Testis (tissue), 2 donors: ENCODE data around the gene SH2B3.
"Not testable (repeated sequence)": the region's sequence is repeated elsewhere in the genome, so short reads cannot be mapped to it uniquely, and the experiment has no call there.

Experiments
- POLR2A ChIP-seq: fragments of 450-650 bp; IDR thresholded peaks from one replicate; pipeline ENCODE4 v1.6.1; 2017; ENCODE audit warnings: antibody characterized with exemption, mild to moderate bottlenecking, moderate library complexity
- TF ChIP-seq, protein P1 (sequence below), 3 experiments: fragments of 450-650 bp in 2 of 3; fragments of 200-600 bp in 1 of 3; sonication (generic) in 1 of 3; IDR thresholded peaks; one replicate each; pipeline ENCODE4 v1.5.1; 2016 to 2019; ENCODE audit warnings: antibody characterized with exemption in 3 of 3, mild to moderate bottlenecking in 2 of 3, moderate library complexity in 1 of 3

DNA sequence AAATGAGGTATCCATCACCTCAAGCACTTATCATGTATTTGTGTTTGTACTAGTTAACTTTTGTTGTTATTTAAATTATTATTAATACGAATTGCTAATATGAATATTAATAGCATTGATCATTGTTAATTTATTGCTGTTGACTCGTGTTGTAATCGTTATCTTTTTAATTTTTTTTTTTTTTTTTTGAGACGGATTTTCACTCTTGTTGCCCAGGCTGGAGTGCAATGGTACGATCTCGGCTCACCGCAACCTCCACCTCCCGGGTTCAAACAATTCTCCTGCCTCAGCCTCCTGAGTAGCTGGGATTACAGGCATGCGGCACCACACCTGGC lies 3.3 kb upstream of the SH2B3 start:
- TF ChIP-seq, protein P1, sequence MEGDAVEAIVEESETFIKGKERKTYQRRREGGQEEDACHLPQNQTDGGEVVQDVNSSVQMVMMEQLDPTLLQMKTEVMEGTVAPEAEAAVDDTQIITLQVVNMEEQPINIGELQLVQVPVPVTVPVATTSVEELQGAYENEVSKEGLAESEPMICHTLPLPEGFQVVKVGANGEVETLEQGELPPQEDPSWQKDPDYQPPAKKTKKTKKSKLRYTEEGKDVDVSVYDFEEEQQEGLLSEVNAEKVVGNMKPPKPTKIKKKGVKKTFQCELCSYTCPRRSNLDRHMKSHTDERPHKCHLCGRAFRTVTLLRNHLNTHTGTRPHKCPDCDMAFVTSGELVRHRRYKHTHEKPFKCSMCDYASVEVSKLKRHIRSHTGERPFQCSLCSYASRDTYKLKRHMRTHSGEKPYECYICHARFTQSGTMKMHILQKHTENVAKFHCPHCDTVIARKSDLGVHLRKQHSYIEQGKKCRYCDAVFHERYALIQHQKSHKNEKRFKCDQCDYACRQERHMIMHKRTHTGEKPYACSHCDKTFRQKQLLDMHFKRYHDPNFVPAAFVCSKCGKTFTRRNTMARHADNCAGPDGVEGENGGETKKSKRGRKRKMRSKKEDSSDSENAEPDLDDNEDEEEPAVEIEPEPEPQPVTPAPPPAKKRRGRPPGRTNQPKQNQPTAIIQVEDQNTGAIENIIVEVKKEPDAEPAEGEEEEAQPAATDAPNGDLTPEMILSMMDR (IDR thresholded peaks at IDR 0.05): not testable (repeated sequence)
- not testable (repeated sequence) for TF ChIP-seq POLR2A
